Activated naive CD8-positive, alpha-beta T cell (primary cell): Measurements from ENCODE around the gene PKIG.
A peak's percentile ranks its signal among the peaks of the same experiment; 100 is the strongest.

Experiments used
- H3K27ac Mint-ChIP-seq: one replicate; pipeline ENCODE4 v1.8.0; 2021; ENCODE audit warnings: mixed read lengths
- H3K27me3 Mint-ChIP-seq: one replicate; pipeline ENCODE4 v1.8.0; 2021; ENCODE audit warnings: mixed read lengths
- H3K36me3 Mint-ChIP-seq: one replicate; pipeline ENCODE4 v1.8.0; 2021; ENCODE audit warnings: mixed read lengths
- H3K4me1 Mint-ChIP-seq: one replicate; pipeline ENCODE4 v1.8.0; 2021; ENCODE audit warnings: low read depth, mixed read lengths
- H3K4me3 Mint-ChIP-seq: one replicate; pipeline ENCODE4 v1.8.0; 2021; ENCODE audit warnings: mild to moderate bottlenecking, mixed read lengths
- H3K9me3 Mint-ChIP-seq: one replicate; pipeline ENCODE4 v1.8.0; 2021; ENCODE audit warnings: low read depth, mixed read lengths

Gene PKIG

GRCh38 chr20:44629017-44629385 lies 46.6 kb downstream of the PKIG start:
- Mint-ChIP-seq H3K27me3 (no peaks in the 10 kb centered on the region), H3K27ac (no peak overlapping the region), H3K36me3 (peaks cover 5% of the 10 kb centered on the region), H3K9me3 (no peaks in the 10 kb centered on the region), H3K4me3 (no peak overlapping the region), H3K4me1 (peaks cover 7% of the 10 kb centered on the region)

DNA sequence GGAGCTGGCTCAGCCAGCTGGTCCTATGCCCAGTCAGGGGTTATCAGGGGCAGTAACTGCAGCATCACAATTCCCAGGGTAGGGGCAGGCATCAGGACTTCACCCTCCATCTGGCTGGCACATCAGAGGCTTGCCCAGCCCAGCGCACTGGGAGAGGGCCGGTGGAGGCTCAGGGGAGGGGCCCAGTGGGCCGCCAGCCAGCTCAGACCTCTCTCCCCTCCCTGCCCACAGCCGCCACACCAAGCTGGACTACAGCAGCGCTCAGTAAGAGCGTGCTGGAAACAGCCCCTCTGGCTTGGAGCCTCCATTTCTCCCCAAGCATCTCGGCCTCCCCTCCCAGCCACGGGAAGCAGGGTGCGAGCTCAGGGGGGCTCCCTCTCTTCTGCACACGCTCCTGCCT lies 47.2 kb downstream of the PKIG start:
- Mint-ChIP-seq H3K9me3 (no peaks in the 10 kb centered on the region), H3K4me3 (no peak overlapping the region), H3K4me1 (peaks cover 7% of the 10 kb centered on the region), H3K27me3 (no peaks in the 10 kb centered on the region), H3K36me3 (peaks cover 5% of the 10 kb centered on the region), H3K27ac (no peak overlapping the region)

DNA sequence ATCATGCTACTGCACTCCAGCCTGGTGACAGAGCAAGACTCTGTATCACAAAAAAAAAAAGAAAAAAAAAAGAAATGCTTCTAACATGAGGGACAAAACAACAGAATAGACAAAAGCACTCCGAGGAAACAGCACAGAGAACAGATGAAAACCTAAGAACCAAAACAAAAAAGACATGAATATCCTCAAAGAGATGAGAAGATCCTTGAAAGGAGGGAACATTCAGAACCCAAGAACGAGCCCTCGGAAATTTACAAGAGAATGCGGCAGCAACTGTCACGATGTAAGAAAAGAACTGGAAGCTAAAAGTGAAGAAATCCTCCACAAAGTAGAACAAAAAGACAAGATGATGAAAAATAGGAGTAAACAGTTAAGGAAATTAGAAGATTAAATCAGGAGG lies 47.9 kb downstream of the PKIG start:
- H3K27ac Mint-ChIP-seq: no peak overlapping the region
- no peaks in the 10 kb centered on the region for H3K27me3 Mint-ChIP-seq
- H3K36me3 Mint-ChIP-seq: peaks cover 5% of the 10 kb centered on the region
- no peak overlapping the region for H3K4me3 Mint-ChIP-seq
- H3K4me1 Mint-ChIP-seq: peaks cover 7% of the 10 kb centered on the region
- no peaks in the 10 kb centered on the region for H3K9me3 Mint-ChIP-seq

- Mint-ChIP-seq H3K4me3 (no peak overlapping the region), H3K27me3 (no peaks in the 10 kb centered on the region), H3K4me1 (no peaks in the 10 kb centered on the region), H3K9me3 (no peaks in the 10 kb centered on the region), H3K27ac (no peak overlapping the region), H3K36me3 (peaks cover 5% of the 10 kb centered on the region)
These were observed 49.8 kb downstream of the PKIG start for GRCh38 chr20:44632103-44632752.

- no peaks in the 10 kb centered on the region for H3K9me3 Mint-ChIP-seq
- no peaks in the 10 kb centered on the region for H3K27me3 Mint-ChIP-seq
- H3K36me3 Mint-ChIP-seq: peaks cover 5% of the 10 kb centered on the region
- H3K4me3 Mint-ChIP-seq: no peak overlapping the region
- no peak overlapping the region for H3K27ac Mint-ChIP-seq
- H3K4me1 Mint-ChIP-seq: no peaks in the 10 kb centered on the region
These were observed 50.9 kb downstream of the PKIG start for GRCh38 chr20:44633187-44633810.

- Mint-ChIP-seq H3K4me1 (peaks cover 4% of the 10 kb centered on the region), H3K27ac (no peak overlapping the region), H3K4me3 (no peak overlapping the region), H3K36me3 (peaks cover 10% of the 10 kb centered on the region), H3K9me3 (no peaks in the 10 kb centered on the region), H3K27me3 (no peaks in the 10 kb centered on the region)
These were observed 51.7 kb downstream of the PKIG start for GRCh38 chr20:44633872-44634600.

- Mint-ChIP-seq H3K4me1 (peaks cover 9% of the 10 kb centered on the region), H3K27ac (no peak overlapping the region), H3K9me3 (no peaks in the 10 kb centered on the region), H3K36me3 (peaks cover 15% of the 10 kb centered on the region), H3K4me3 (no peak overlapping the region), H3K27me3 (no peaks in the 10 kb centered on the region)
These were observed 53.5 kb downstream of the PKIG start for GRCh38 chr20:44635877-44636276.

- no peaks in the 10 kb centered on the region for H3K9me3 Mint-ChIP-seq
- H3K4me1 Mint-ChIP-seq: peaks cover 14% of the 10 kb centered on the region
- no peaks in the 10 kb centered on the region for H3K27me3 Mint-ChIP-seq
- no peak overlapping the region for H3K27ac Mint-ChIP-seq
- H3K36me3 Mint-ChIP-seq: peaks cover 18% of the 10 kb centered on the region
- no peak overlapping the region for H3K4me3 Mint-ChIP-seq
These were observed 54.7 kb downstream of the PKIG start for GRCh38 chr20:44637042-44637441.

DNA sequence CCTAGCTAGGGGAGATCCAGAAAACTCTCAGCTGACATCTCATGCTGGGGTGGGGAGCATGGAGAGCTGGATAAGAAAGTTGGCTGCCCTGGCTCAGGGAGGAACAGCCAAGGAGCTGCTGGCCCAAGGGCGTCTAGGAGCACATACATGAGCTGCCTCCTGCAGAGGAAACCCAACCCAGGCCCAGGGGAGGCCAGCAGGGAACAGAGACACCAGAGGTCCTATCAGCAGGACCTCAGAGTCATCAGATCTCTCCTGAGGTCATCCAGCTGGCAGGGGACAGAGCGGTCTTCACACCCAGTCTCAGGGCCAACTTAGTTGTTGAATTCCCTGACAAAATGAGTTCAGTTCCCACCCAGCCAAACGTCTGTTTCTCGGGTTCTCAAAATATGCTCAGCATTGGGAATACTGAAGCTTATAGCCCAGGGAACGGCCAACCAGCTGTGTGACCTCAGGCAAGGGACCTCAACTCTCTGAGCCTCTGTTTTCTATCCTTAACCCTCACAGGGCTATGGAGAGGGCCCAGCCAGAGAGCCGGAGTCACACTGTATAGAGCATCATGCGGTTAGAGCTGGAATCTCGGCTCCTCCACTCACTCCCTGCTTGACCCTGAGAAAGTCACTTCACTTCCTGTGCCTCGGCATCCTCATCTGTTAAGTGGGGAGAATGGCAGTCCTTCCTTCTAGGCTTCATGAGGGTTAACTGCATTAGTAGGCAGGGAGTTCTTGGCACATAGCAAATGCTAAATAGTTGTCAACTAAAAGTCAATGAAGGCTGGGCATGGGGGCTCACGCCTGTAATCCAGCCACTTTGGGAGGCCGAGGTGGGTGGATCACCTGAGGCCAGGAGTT lies 55.4 kb downstream of the PKIG start:
- H3K36me3 Mint-ChIP-seq: peaks cover 18% of the 10 kb centered on the region

GRCh38 chr20:44640522-44640921 lies 58.1 kb downstream of the PKIG start:
- H3K27ac Mint-ChIP-seq: peak overlapping the region; percentile 22
- no peaks in the 10 kb centered on the region for H3K27me3 Mint-ChIP-seq
- peaks cover 16% of the 10 kb centered on the region for H3K36me3 Mint-ChIP-seq
- no peaks in the 10 kb centered on the region for H3K9me3 Mint-ChIP-seq
- peaks cover 48% of the 10 kb centered on the region for H3K4me1 Mint-ChIP-seq
- H3K4me3 Mint-ChIP-seq: no peak overlapping the region

More for the DNA sequence above, 55.4 kb downstream of the PKIG start:
- Mint-ChIP-seq H3K9me3 (no peaks in the 10 kb centered on the region), H3K27me3 (no peaks in the 10 kb centered on the region), H3K4me3 (no peak overlapping the region), H3K27ac (no peak overlapping the region), H3K4me1 (peaks cover 22% of the 10 kb centered on the region)

GRCh38 chr20:44641325-44641724 lies 58.9 kb downstream of the PKIG start:
- Mint-ChIP-seq H3K36me3 (peaks cover 16% of the 10 kb centered on the region), H3K4me3 (peak overlapping the region; percentile 57), H3K27ac (peak overlapping the region; percentile 50), H3K4me1 (peaks cover 56% of the 10 kb centered on the region), H3K9me3 (no peaks in the 10 kb centered on the region), H3K27me3 (no peaks in the 10 kb centered on the region)

DNA sequence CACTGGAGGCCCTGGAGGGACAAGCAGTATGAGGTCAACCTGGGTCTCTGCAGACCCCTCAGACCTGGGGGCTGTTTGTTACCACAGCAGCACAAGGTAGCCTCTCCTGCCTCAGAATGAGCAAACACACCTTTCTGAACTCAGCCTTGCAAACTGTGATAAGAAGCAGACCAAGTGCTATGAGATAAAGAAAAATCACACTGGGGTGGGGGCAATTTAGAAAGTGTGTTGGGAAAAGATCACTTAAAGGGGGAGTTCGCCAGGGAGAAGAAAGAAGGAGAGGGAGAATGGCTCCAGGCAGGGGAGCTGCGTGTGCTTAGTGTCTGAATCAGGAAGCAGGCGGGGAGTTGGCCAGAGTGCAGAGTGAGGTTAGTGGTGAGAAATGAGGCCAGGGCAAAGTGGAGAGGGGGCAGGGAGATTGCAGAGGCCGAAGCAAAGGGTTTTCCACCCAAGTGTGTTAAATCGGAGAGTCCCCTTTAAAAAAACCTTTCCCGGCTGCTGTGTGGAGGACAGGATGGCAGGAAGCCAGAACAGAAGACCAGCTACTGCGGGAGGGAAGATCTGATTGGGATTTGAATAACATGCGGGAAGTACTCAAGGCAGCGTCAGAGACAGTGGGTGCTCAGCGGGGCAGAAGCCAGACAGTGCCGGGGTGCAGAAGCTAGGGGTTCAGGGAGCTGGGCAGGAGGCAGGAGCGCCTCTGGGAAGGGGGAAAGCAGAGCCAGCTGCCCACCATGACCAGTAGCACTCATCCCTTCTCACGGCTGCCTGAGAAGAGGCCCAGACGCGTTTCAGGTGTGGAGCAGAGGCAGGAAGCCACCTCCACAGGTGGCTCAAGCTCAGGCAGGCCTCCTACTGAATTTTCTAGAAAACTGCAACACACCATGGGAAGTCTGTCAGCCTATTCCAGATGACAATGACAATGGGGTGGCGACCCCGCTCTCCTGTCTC lies 60.1 kb downstream of the PKIG start:
- Mint-ChIP-seq H3K4me3 (peak overlapping the region; percentile 75), H3K9me3 (no peaks in the 10 kb centered on the region), H3K4me1 (peaks cover 66% of the 10 kb centered on the region), H3K27ac (peak overlapping the region; percentile 90), H3K27me3 (no peaks in the 10 kb centered on the region), H3K36me3 (peaks cover 16% of the 10 kb centered on the region)

DNA sequence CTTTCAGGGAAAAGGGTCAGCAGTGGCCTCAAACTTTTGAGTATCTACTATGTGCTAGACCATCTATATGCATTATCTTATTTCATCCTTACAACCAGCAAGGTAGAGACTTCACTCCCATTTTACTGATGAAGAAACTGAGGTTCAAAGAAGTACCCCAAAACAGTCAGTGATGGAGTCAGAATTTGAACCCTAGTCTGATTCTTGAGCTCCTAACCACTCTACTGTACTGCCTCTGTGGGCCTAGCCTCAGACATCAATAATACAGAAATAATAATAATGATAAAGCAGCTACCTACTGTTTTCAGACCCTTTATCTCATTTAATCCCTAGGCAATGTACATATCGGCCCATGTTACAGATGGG lies 60.8 kb downstream of the PKIG start:
- Mint-ChIP-seq H3K4me3 (peak overlapping the region; percentile 75), H3K27me3 (no peaks in the 10 kb centered on the region), H3K4me1 (peaks cover 73% of the 10 kb centered on the region), H3K9me3 (no peaks in the 10 kb centered on the region), H3K36me3 (peaks cover 16% of the 10 kb centered on the region), H3K27ac (peak overlapping the region; percentile 90)

DNA sequence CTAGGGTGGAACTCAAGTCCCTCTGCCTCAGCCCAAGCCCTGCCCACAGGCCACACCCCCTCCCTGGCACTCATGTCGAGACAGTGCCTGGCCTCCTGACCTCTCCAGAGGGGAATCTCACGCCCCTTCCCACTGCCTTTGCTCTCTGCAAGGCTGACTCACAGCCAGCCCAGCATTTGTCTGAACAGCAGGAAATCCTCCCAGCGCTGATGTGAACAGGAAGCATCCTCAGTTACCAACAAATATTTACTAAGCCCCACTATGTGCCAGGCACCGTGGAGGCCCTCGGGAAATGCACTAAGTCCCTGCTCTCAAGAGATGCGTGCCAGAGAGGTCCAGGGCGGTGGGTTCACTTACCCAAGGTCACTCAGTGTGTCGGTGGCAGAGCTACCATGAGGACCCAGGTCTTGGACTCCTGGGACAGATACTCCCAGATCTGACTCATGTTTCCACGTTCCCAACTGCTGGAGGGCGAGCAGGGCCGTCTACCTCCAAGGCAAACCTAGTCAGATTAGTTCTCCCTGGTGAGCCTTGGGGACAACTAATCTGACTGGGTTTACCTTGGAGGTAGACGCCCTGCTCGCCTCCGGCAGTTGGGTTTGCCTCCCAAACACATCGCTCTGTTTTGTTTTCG lies 61.3 kb downstream of the PKIG start:
- Mint-ChIP-seq H3K4me3 (peak overlapping the region; percentile 30), H3K36me3 (peaks cover 13% of the 10 kb centered on the region), H3K9me3 (no peaks in the 10 kb centered on the region), H3K27me3 (no peaks in the 10 kb centered on the region), H3K4me1 (peaks cover 76% of the 10 kb centered on the region), H3K27ac (peak overlapping the region; percentile 90)
